Type B pancreatic cell (in vitro differentiated cells): ENCODE data around the gene SMIM44. TPM values are rescaled to one million over a fixed set of nuclear protein-coding genes. Genes with fewer than 3 reads are reported as not detected.

ENCODE experiments used
- DNase-seq: peaks from one replicate; pipeline ENCODE4 v3.0.0; 2021; ENCODE audit warnings: mixed read lengths; ENCODE audit not compliant: unreplicated experiment; ENCODE audit errors: extremely low spot score
- H3K27ac Mint-ChIP-seq: 2 replicates; pipeline ENCODE4 v1.8.0; 2021; ENCODE audit warnings: mild to moderate bottlenecking, mixed read lengths
- H3K27me3 Mint-ChIP-seq: 2 replicates; pipeline ENCODE4 v1.8.0; 2021; ENCODE audit warnings: mixed read lengths
- H3K36me3 Mint-ChIP-seq: 2 replicates; pipeline ENCODE4 v1.8.0; 2021; ENCODE audit warnings: mixed read lengths
- H3K4me1 Mint-ChIP-seq: one replicate; pipeline ENCODE4 v1.8.0; 2021; ENCODE audit warnings: mixed read lengths; ENCODE audit not compliant: unreplicated experiment
- H3K4me3 Mint-ChIP-seq: 2 replicates; pipeline ENCODE4 v1.8.0; 2021; ENCODE audit warnings: mild to moderate bottlenecking, mixed read lengths
- H3K9me3 Mint-ChIP-seq: 2 replicates; pipeline ENCODE4 v1.8.0; 2021; ENCODE audit warnings: mixed read lengths
- total RNA-seq: library from RNA; stranded (reverse); gene quantifications from 2 replicates; pipeline ENCODE4 v1.2.1, GENCODE V29; 2021; ENCODE audit warnings: low replicate concordance
- TF ChIP-seq, protein P1 (sequence below): fragments of 200-600 bp; sonication (generic); conservative IDR thresholded peaks from 2 replicates; pipeline ENCODE4 v1.5.0; 2021; ENCODE audit warnings: antibody characterized with exemption, mild to moderate bottlenecking

Gene SMIM44
- total RNA-seq, 1 donor from 2014 or later, result not detected

DNA sequence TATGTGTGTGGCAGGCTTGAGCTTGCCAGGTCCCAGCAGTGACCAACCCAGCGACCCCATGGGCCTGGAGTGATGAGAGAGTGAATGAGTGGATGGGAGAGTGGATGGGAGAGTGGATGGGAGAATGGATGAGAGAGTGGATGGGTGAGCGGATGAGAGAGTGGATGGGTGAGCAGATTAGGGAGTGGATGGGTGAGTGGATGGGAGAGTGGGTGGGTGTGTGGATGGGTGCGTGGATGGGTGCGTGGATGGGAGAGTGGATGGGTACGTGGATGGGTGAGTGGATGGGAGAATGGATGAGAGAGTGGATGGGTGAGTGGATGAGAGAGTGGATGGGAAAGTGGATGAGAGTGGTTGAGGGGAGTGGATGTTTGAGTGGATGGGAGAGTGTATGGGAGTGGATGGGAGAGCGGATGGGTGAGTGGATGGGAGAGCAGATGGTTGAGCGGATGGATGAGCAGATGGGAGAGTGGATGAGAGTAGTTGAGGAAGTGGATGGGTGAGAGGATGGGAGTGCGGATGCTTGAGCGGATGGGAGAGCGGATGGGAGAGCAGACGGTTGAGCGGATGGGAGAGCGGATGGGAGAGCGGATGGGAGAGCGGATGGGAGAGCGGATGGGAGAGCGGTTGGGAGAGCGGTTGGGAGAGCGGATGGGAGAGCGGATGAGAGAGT is 45.4 kb upstream of the SMIM44 start:
- H3K27ac Mint-ChIP-seq, result no peak overlapping the region
- TF ChIP-seq, protein P1, sequence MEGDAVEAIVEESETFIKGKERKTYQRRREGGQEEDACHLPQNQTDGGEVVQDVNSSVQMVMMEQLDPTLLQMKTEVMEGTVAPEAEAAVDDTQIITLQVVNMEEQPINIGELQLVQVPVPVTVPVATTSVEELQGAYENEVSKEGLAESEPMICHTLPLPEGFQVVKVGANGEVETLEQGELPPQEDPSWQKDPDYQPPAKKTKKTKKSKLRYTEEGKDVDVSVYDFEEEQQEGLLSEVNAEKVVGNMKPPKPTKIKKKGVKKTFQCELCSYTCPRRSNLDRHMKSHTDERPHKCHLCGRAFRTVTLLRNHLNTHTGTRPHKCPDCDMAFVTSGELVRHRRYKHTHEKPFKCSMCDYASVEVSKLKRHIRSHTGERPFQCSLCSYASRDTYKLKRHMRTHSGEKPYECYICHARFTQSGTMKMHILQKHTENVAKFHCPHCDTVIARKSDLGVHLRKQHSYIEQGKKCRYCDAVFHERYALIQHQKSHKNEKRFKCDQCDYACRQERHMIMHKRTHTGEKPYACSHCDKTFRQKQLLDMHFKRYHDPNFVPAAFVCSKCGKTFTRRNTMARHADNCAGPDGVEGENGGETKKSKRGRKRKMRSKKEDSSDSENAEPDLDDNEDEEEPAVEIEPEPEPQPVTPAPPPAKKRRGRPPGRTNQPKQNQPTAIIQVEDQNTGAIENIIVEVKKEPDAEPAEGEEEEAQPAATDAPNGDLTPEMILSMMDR, result no peak
- H3K4me3 Mint-ChIP-seq, result no peak overlapping the region
- no peaks in the 10 kb centered on the region for H3K9me3 Mint-ChIP-seq
- H3K36me3 Mint-ChIP-seq, result no peaks in the 10 kb centered on the region
- no peaks in the 10 kb centered on the region for H3K27me3 Mint-ChIP-seq
- no peaks in the 10 kb centered on the region for H3K4me1 Mint-ChIP-seq
- no peak for DNase-seq

DNA sequence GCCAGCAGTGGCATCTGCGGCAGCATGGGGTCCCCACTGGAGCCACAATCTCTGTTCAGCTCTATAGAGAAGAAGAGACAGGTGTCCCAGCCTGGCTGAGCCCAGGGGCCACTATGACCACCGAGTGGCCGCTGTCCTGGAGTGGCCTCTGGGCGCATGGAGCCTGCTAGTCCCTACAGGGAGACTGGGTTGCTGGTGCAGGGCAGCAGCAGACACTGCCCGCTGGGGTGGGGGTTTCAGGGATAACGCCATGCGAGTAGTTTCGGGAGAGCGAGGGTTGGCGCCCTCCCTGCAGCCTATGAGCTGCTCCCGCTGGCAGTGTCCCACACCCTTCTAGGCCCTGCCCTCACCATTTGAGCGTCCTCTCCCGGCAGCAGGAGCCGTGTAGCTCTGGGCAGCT is 44.8 kb upstream of the SMIM44 start:
- no peaks in the 10 kb centered on the region for H3K4me1 Mint-ChIP-seq
- TF ChIP-seq, protein P1, result no peak
- no peaks in the 10 kb centered on the region for H3K36me3 Mint-ChIP-seq
- H3K27ac Mint-ChIP-seq, result no peak overlapping the region
- H3K9me3 Mint-ChIP-seq, result no peaks in the 10 kb centered on the region
- H3K4me3 Mint-ChIP-seq, result no peak overlapping the region
- no peaks in the 10 kb centered on the region for H3K27me3 Mint-ChIP-seq
- DNase-seq, result no peak

DNA sequence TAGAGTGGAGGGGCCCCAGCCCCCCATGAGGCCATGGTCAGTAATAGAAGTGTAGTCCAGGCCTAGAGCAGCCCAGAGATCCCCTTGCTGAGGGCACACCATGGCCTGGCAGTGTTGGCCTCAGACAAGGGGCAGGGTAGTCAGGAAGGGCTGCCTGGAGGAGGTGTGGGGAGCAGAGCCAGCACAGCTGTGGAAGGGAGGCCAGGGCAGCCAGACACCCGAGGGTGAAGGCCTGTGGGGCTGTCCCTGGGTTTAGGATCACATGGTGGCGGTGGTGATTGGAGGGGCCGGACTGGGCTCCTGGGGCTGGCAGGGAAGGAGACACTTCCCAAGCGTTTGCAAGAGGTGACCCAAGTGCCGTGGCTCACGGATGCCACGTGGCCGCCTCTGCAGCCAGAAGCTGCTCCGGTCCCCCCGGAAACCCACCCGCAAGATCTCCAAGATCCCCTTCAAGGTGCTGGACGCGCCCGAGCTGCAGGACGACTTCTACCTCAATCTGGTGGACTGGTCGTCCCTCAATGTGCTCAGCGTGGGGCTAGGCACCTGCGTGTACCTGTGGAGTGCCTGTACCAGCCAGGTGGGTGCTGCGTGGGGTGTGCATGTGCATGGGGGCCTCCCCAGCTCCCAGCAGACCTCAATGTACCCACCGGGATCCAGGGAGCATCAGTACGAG is 44.1 kb upstream of the SMIM44 start:
- H3K27ac Mint-ChIP-seq, result no peak overlapping the region
- H3K9me3 Mint-ChIP-seq, result no peaks in the 10 kb centered on the region
- DNase-seq, result no peak
- H3K27me3 Mint-ChIP-seq, result no peaks in the 10 kb centered on the region
- TF ChIP-seq, protein P1, result no peak
- no peaks in the 10 kb centered on the region for H3K4me1 Mint-ChIP-seq
- no peak overlapping the region for H3K4me3 Mint-ChIP-seq
- no peaks in the 10 kb centered on the region for H3K36me3 Mint-ChIP-seq

DNA sequence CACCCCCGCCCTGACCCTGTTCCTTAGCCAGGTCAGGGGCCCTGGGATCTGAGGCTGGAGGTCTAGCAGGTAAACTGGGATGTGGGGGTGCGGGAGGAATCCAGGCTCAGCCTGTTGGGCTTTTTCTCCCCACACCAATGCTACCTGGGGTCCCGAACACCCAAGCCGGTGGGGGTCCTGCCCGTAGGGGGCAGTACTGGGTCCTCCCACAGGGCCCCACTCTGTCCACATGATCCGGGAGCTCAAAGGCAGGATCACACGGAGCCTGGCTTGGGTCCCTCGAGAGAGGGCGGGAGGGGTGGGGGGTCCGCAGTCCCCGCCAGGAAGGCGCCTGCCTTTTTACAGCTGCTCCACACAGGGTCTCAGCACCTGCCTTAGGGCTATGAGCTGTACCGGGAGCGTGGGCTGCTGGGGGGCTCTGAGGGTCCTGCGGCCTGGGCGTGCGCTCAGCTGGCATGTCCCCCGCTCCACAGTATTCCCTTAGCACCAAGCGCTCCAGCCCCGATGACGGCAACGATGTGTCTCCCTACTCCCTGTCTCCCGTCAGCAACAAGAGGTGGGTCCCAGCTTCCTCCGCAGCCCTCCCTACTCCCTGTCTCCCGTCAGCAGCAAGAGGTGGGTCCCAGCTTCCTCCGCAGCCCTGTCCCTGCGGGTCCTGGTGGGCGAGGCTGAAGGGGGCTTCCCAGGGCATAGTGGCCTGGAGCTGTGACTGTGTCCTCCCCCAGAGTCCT is 43.4 kb upstream of the SMIM44 start:
- H3K4me3 Mint-ChIP-seq, result no peak overlapping the region
- no peaks in the 10 kb centered on the region for H3K27me3 Mint-ChIP-seq

DNA sequence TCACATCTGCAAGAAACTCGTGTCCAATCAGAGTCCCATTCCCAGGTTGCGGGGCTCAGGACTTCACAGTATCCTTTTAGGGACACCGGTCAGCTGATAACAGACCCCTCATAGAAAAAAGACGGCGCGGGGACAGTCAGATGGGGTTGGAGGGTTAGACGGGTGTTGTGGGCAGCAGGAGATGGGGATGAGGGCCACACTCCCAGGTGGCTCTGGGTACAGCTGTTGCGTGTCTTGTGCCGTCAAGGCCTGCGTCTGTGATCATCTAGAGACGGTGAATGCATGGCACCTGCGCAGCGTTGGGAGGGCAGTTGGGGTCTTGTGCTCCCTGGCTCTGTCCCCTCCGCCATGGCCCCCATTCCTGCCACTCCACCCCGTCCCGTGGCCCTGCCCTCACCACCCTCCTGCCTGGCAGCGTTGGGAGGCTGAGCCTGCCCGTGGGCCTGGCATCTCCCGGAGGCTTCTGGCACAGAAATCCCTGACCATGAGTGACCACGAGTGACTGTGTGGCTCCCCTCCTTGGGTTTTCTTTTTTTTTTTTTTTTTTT is 41.7 kb upstream of the SMIM44 start:
- no peak for DNase-seq
- Mint-ChIP-seq H3K9me3 (no peaks in the 10 kb centered on the region), H3K36me3 (peaks cover 5% of the 10 kb centered on the region), H3K27ac (no peak overlapping the region), H3K4me1 (no peaks in the 10 kb centered on the region), H3K4me3 (no peak overlapping the region), H3K27me3 (no peaks in the 10 kb centered on the region)
- TF ChIP-seq, protein P1, result no peak

More for the DNA sequence above, 43.4 kb upstream of the SMIM44 start:
- no peak for DNase-seq
- no peaks in the 10 kb centered on the region for H3K36me3 Mint-ChIP-seq
- H3K4me1 Mint-ChIP-seq, result no peaks in the 10 kb centered on the region
- H3K27ac Mint-ChIP-seq, result no peak overlapping the region
- no peaks in the 10 kb centered on the region for H3K9me3 Mint-ChIP-seq
- TF ChIP-seq, protein P1, result peak; percentile 57
